Measurements from ENCODE around the gene MYD88. TPM values are rescaled to one million over a fixed set of nuclear protein-coding genes. Genes with fewer than 3 reads are reported as not detected.
"Not testable (repeated sequence)": the region's sequence is repeated elsewhere in the genome, so short reads cannot be mapped to it uniquely, and the experiment has no call there.

MYD88 gene
- polyA plus RNA-seq, 3 donors: 11.9 to 37.7 (median 35.8) TPM

GRCh38 chr3:38154033-38154494 lies 15.6 kb downstream of the MYD88 start:
- 70 to 86% (median 71%) methylated on average over 2 of the region's 2 CpGs for WGBS, 3 donors
- H3K27ac ChIP-seq (ENCODE audit: low read depth, low read length): no peak overlapping the region

GRCh38 chr3:38154625-38155255 lies 16.3 kb downstream of the MYD88 start:
- 62 to 70% (median 65%) methylated on average over 2 of the region's 2 CpGs for WGBS, 3 donors
- H3K27ac ChIP-seq (ENCODE audit: low read depth, low read length): no peak overlapping the region

DNA sequence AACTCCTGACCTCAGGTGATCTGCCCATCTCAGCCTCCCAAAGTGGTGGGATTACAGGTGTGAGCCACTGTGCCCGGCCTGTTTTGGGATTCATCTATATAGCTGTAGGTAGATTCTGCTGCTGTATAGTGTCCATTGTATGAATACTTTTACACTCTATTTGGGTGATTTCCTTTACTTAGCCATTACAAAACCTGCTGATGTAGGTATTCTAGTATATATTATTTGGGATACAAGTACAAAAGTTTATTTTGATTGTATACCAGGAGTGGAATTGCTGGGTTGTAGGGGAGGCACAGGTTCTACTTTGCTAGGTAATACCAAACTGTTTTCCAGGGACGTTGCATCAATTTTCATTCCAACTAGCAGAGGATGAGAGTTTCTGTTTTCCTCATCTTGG lies 17.4 kb downstream of the MYD88 start:
- 78 to 95% (median 91%) methylated on average over 2 of the region's 2 CpGs for WGBS, 3 donors
- H3K27ac ChIP-seq (ENCODE audit: low read depth, low read length): no peak overlapping the region

DNA sequence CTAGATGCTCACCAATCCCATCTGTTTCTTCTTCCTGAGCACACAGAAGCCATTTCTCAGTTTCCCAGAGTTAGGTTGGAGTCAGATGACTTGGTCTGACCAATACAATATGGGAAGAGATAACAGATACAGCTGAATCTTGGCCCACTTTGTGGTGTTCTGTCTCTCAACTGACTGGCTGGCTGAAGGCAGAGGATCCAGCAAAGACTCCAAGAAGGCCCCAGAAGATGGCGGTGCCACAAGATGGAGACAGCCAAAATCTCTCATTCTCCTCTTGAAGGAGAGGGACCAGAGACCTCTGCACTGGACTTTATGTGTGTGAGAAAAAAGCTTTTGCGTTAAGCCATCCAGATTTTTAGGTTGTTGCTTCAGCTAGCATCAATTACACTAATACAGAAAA lies 18.7 kb downstream of the MYD88 start:
- WGBS, 3 donors: 95 to 100% (median 98%) methylated on average over 2 of the region's 2 CpGs
- H3K27ac ChIP-seq (ENCODE audit: low read depth, low read length): no peak overlapping the region

DNA sequence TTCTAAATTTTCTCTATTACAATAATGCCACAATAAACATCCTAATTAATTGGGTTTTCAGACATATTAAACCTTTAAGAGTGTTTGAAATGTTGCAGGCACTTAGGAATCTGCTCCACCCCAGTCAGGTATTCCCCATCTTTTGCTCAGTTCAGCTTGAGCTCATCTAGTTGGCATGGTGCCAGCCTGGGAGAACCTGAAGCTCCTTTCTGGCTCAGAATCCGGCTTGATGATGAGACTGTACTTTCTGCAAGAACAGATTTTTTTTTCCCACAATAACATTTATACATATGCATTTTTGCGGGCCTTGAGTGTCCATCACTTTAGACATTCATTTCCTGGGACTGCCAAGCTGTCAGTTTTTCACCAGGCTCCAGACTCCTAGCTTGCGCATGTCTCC lies 19.1 kb downstream of the MYD88 start:
- H3K27ac ChIP-seq (ENCODE audit: low read depth, low read length): no peak overlapping the region
- 73 to 81% (median 76%) methylated on average over 3 of the region's 3 CpGs for WGBS, 3 donors

DNA sequence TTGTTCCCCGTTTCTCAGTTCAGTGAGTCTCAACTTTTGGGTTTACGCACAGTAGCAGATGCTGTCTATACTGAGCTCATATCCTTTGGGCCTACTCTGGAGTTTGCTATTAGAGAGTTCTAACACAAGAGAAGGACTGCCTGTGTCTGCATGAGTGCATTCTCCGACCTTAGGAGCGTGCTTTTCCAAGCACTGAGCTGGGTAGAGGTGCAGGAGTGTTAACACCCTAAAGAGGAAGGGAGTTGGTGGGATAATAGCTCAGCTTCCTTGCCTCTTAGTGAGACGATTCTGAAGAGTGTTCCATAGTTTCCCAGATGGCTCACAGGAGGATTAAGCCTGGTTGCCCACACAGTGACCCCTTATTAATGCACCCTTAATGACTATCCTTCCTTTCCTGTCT lies 20.0 kb downstream of the MYD88 start:
- 79 to 86% (median 80%) methylated on average over 5 of the region's 5 CpGs for WGBS, 3 donors
- H3K27ac ChIP-seq (ENCODE audit: low read depth, low read length): no peak overlapping the region

DNA sequence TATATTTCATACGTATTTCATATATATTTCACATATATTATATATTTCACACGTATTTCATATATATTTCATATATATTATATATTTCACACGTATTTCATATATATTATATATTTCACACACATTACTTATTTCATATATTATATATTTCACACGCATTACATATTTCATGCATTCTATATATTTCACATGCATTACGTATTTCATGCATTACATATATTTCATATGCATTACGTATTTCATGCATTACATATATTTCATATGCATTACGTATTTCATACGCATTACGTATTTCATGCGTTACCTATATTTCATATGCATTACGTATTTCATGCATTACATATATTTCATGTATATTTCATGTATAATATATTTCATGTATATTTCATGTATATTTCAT lies 22.2 kb downstream of the MYD88 start:
- 91 to 95% (median 94%) methylated on average over 11 of the region's 11 CpGs for WGBS, 3 donors
- not testable (repeated sequence) for H3K27ac ChIP-seq (ENCODE audit: low read depth, low read length)

DNA sequence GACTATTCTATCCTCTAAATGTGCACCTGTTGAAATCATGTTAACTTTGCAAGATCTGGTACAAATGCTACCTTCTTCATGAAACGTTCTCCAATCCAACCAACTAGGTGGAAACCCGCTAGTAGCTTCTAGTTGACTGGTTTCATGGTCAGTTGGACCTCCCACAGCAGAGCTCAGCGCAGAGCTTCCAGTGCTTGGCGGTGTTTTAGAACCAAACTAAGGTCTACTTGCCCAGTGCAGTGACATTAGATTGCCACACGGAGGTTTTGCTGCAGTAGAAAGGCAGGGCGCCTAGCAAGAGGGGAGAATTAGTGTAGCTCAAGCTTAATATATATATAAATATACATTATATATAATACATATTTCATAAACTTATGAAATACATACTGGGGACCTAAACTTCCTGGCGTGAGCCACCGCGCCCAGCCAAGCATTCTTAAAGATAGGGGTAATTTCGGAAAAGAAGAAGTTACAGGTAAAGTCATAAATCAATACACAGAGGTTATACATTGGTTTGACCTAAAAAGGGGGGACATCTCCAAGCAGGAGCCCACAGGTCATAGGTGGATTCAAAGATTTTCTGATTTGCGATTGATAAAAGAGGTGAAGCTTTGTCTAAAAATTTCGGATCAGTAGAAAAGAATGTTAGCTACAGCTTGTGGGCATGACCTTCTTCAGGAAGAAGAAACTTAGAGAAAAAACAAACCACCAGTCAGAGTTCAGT lies 24.8 kb downstream of the MYD88 start:
- H3K27ac ChIP-seq (ENCODE audit: low read depth, low read length): no peak overlapping the region
- 88 to 95% (median 92%) methylated on average over 12 of the region's 12 CpGs for WGBS, 3 donors

GRCh38 chr3:38163841-38164642 lies 25.6 kb downstream of the MYD88 start:
- peak overlapping the region; percentile 95 for H3K27ac ChIP-seq (ENCODE audit: low read depth, low read length)
- 64 to 74% (median 66%) methylated on average over 24 of the region's 24 CpGs for WGBS, 3 donors

DNA sequence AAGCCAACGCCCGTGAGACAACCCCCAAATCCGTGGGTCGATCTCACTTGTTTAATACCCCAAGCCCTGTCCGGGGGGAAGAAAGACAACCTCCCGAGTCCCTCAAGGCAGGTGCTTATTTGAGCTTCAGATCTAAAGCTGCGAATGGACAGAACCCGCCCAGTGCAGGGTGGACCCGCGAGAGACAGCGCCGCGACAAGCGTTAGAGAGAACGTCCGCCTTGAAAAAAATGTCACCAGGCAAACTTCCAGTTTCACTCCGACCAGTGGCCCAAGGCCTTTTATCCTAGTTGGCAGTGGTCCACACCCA lies 26.1 kb downstream of the MYD88 start:
- WGBS, 3 donors: 1 to 3% (median 1%) methylated on average over 17 of the region's 17 CpGs

GRCh38 chr3:38164952-38165721 lies 26.7 kb downstream of the MYD88 start, which contains the start of gene OXSR1:
Gene OXSR1 (plus strand): TSS chr3:38165537. CDS start chr3:38165877, 340 bp downstream.
- peak within 1 kb of the TSS; percentile 95 for H3K27ac ChIP-seq (ENCODE audit: low read depth, low read length)
- WGBS, 3 donors: 0% methylated on average over 49 to 57 of the region's 57 CpGs

More for the DNA sequence above, 26.1 kb downstream of the MYD88 start:
- H3K27ac ChIP-seq (ENCODE audit: low read depth, low read length): peak overlapping the region; percentile 95

DNA sequence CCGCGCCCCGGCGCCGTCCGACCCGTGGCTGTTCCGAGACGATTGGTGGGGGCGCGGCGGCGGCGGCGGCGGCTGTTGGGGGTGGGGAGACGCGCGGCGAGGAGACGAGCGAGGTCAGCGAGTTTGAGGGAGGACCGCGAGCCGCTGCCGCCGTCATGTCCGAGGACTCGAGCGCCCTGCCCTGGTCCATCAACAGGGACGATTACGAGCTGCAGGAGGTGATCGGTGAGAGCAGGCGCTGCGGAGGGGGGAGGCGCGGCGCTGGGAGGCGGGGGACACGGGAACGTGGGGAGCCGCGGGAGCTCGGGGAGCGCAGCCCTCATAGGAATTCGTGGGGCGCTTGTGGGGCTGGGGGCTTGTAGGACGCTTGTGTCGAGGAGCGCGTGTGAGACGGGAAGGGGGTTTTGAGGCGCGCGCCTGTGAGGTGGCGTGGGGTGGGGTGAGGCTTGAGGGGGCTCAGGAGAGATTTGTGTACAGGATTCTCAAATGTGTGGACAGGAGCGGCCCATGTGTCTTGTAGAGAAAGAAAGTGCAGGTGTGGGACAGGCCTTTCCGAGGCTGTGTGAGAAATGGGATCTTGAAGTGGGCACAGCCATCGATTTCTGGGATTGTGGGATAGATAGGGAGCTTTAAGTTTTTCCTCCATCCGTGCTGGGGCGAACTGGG lies 27.4 kb downstream of the MYD88 start:
- WGBS, 3 donors: 1% methylated on average over 62 of the region's 62 CpGs
- H3K27ac ChIP-seq (ENCODE audit: low read depth, low read length): peak overlapping the region; percentile 34

- no peak overlapping the region for H3K27ac ChIP-seq (ENCODE audit: low read depth, low read length)
- 87 to 91% (median 89%) methylated on average over 4 of the region's 4 CpGs for WGBS, 3 donors
Measured at GRCh38 chr3:38167591-38167990, 29.1 kb downstream of the MYD88 start.

- no peak overlapping the region for H3K27ac ChIP-seq (ENCODE audit: low read depth, low read length)
Measured at GRCh38 chr3:38168151-38169026, 29.9 kb downstream of the MYD88 start.

DNA sequence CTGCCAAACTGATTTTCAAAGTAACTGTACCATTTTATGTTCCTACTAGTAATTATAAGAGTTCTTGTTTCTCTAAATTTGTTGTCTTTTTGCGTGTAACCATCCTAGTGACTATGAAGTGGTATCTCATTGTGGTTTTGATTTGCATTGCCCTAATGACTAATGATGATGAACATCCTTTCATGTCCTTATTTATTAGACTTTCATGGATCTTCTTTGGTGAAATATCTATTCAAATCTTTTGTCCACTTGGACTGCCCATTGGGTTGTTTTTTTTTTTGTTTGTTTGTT lies 30.5 kb downstream of the MYD88 start:
- 75 to 89% (median 76%) methylated on average over 1 of the region's 1 CpG for WGBS, 3 donors
- H3K27ac ChIP-seq (ENCODE audit: low read depth, low read length): no peak overlapping the region

More at GRCh38 chr3:38168151-38169026, 29.9 kb downstream of the MYD88 start:
- WGBS, 3 donors: 92 to 96% (median 95%) methylated on average over 4 of the region's 4 CpGs

DNA sequence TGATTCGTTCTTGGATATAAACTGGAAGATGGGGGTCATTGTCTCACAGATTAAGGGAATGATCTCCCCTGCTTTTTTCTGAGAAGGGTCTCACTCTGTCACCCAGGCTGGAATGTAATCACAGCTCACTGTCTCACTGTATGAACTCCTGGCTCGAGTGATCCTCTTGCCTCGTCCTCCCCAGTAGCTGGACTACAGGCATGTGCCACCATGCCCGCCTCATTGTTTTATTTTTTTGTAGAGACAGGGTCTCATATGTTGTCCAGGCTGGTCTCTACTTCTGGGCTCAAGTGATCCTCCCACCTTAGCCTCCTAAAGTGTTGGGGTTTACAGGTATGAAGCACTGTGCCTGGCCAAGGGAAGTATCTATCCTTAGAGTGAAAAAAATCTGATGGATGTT lies 32.3 kb downstream of the MYD88 start:
- WGBS, 3 donors: 85 to 94% (median 86%) methylated on average over 4 of the region's 4 CpGs
- no peak overlapping the region for H3K27ac ChIP-seq (ENCODE audit: low read depth, low read length)

GRCh38 chr3:38171622-38172021 lies 33.2 kb downstream of the MYD88 start:
- H3K27ac ChIP-seq (ENCODE audit: low read depth, low read length): no peak overlapping the region
- WGBS, 3 donors: 80 to 91% (median 80%) methylated on average over 2 of the region's 2 CpGs

All from adipose tissue (tissue), 3 donors.